Measurements from ENCODE around the gene LONP1.

GRCh38 chr19:5643060-5643459 lies 76.9 kb downstream of the LONP1 start:
- no peak for TF ChIP-seq JUND (IDR thresholded peaks at IDR 0.05)
- no peak for TF ChIP-seq CTCF (IDR thresholded peaks at IDR 0.05; ENCODE audit: low read depth, low read length, missing input control)
- TF ChIP-seq, protein P1, sequence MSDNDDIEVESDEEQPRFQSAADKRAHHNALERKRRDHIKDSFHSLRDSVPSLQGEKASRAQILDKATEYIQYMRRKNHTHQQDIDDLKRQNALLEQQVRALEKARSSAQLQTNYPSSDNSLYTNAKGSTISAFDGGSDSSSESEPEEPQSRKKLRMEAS (IDR thresholded peaks at IDR 0.05): no peak
- TF ChIP-seq YY1 (IDR thresholded peaks at IDR 0.05): no peak

Data from liver (tissue), 3 donors.